Measurements from ENCODE around the gene NTM. TPM values are rescaled to one million over a fixed set of nuclear protein-coding genes. Genes with fewer than 3 reads are reported as not detected.

The NTM gene
- total and polyA plus RNA-seq, 2 donors (not counting 3 experiments of a cell fraction or from before 2014, with no cell fraction given), result 1.00 to 1.1 TPM

GRCh38 chr11:131328843-131329242 is 41.6 kb upstream of the NTM start:
- H4K20me1 ChIP-seq (replicated peaks; ENCODE audit: control insufficient read depth, extremely low read depth, insufficient read depth, low read length), result no peaks in the 10 kb centered on the region
- CTCF ChIA-PET, result no interaction called here
- BruUV-seq (replicated peaks), result no TSS peak
- no peak overlapping the region for H3K9ac ChIP-seq (replicated peaks; ENCODE audit: extremely low read depth, insufficient read depth, low read length)
- H3K4me1 ChIP-seq (ENCODE audit: control insufficient read depth, extremely low read depth, insufficient read depth, low read length), result no peaks in the 10 kb centered on the region
- DNase-seq (ENCODE audit: low read depth, low spot score), result no peak
- H3K27ac ChIP-seq (ENCODE audit: insufficient read depth, low read depth, low read length), result no peak overlapping the region
- no peak for FAIRE-seq
- POLR2A ChIA-PET, result no interaction called here
- TF ChIP-seq GATA2 (IDR thresholded peaks at IDR 0.05; ENCODE audit: insufficient read depth, insufficient read length, low read depth, low read length), result no peak
- no peak for TF ChIP-seq CTCF (IDR thresholded peaks at IDR 0.05; ENCODE audit: extremely low read depth in 1 of 2, insufficient read depth in 1 of 2, low read depth in 1 of 2, low read length in 2 of 2)
- no peak for TF ChIP-seq FOS (IDR thresholded peaks at IDR 0.05; ENCODE audit: borderline replicate concordance, insufficient read depth, low read length)
- no peak for TF ChIP-seq MYC (IDR thresholded peaks at IDR 0.05; ENCODE audit: low read depth, low read length)
- no peak for TF ChIP-seq POLR2A (IDR thresholded peaks at IDR 0.05; ENCODE audit: low read depth, low read length)
- no peak for TF ChIP-seq EZH2 (IDR thresholded peaks at IDR 0.05; ENCODE audit: borderline replicate concordance, low read depth, low read length, severe bottlenecking)
- no peaks in the 10 kb centered on the region for H3K9me1 ChIP-seq (replicated peaks; ENCODE audit: control insufficient read depth, extremely low read depth, insufficient read depth, low read length)
- H3K79me2 ChIP-seq (ENCODE audit: control insufficient read depth, insufficient read depth, low read length), result no peaks in the 10 kb centered on the region
- dilution Hi-C loops (cut with MboI; ENCODE audit: extremely low pct_ligation_motif_present, low sequenced_read_pairs) (no loop called here), intact Hi-C loops (cut with micrococcal nuclease) (no loop called here)
- H3K36me3 ChIP-seq (ENCODE audit: control insufficient read depth in 2 of 2, extremely low read depth in 1 of 2, insufficient read depth in 2 of 2, low read length in 2 of 2), result no peaks in the 10 kb centered on the region
- H3K4me2 ChIP-seq (ENCODE audit: insufficient read depth, low read length), result no peak overlapping the region
- no peaks in the 10 kb centered on the region for H3K27me3 ChIP-seq (ENCODE audit: control insufficient read depth in 2 of 2, insufficient read depth in 2 of 2, low read length in 2 of 2)
- H3K9me3 ChIP-seq (replicated peaks; ENCODE audit: control insufficient read depth, insufficient read depth, low read length), result no peaks in the 10 kb centered on the region
- H3K4me3 ChIP-seq (replicated peaks in 1 of 3; ENCODE audit: insufficient read depth in 1 of 3, low read depth in 1 of 3, low read length in 3 of 3), result no peak overlapping the region
- H2AFZ ChIP-seq (ENCODE audit: low read depth, low read length), result no peak overlapping the region

GRCh38 chr11:131331010-131331409 is 39.4 kb upstream of the NTM start:
- no peaks in the 10 kb centered on the region for H3K36me3 ChIP-seq (ENCODE audit: control insufficient read depth in 2 of 2, extremely low read depth in 1 of 2, insufficient read depth in 2 of 2, low read length in 2 of 2)
- FAIRE-seq (no peak), DNase-seq (ENCODE audit: low read depth, low spot score) (no peak)
- intact Hi-C loops (cut with micrococcal nuclease) (no loop called here), dilution Hi-C loops (cut with MboI; ENCODE audit: extremely low pct_ligation_motif_present, low sequenced_read_pairs) (no loop called here)
- no peaks in the 10 kb centered on the region for H3K27me3 ChIP-seq (ENCODE audit: control insufficient read depth in 2 of 2, insufficient read depth in 2 of 2, low read length in 2 of 2)
- no peaks in the 10 kb centered on the region for H3K79me2 ChIP-seq (ENCODE audit: control insufficient read depth, insufficient read depth, low read length)
- POLR2A ChIA-PET, result no interaction called here
- BruUV-seq (replicated peaks), result no TSS peak
- no peak overlapping the region for H3K4me3 ChIP-seq (replicated peaks in 1 of 3; ENCODE audit: insufficient read depth in 1 of 3, low read depth in 1 of 3, low read length in 3 of 3)
- H3K27ac ChIP-seq (ENCODE audit: insufficient read depth, low read depth, low read length), result no peak overlapping the region
- no peak for TF ChIP-seq CTCF (IDR thresholded peaks at IDR 0.05; ENCODE audit: extremely low read depth in 1 of 2, insufficient read depth in 1 of 2, low read depth in 1 of 2, low read length in 2 of 2)
- no peak for TF ChIP-seq MAX (IDR thresholded peaks at IDR 0.05; ENCODE audit: insufficient read depth, insufficient read length)
- TF ChIP-seq POLR2A (IDR thresholded peaks at IDR 0.05; ENCODE audit: low read depth, low read length), result no peak
- TF ChIP-seq EZH2 (IDR thresholded peaks at IDR 0.05; ENCODE audit: borderline replicate concordance, low read depth, low read length, severe bottlenecking), result no peak
- no peak for TF ChIP-seq JUN (IDR thresholded peaks at IDR 0.05; ENCODE audit: borderline replicate concordance, insufficient read depth, insufficient read length, low read depth)
- TF ChIP-seq GATA2 (IDR thresholded peaks at IDR 0.05; ENCODE audit: insufficient read depth, insufficient read length, low read depth, low read length), result no peak
- TF ChIP-seq FOS (IDR thresholded peaks at IDR 0.05; ENCODE audit: borderline replicate concordance, insufficient read depth, low read length), result no peak
- no peak for TF ChIP-seq POLR2AphosphoS5 (IDR thresholded peaks at IDR 0.05; ENCODE audit: insufficient read depth, low read depth, low read length)
- no peak for TF ChIP-seq MYC (IDR thresholded peaks at IDR 0.05; ENCODE audit: low read depth, low read length)
- no peak overlapping the region for H3K9ac ChIP-seq (replicated peaks; ENCODE audit: extremely low read depth, insufficient read depth, low read length)
- no peaks in the 10 kb centered on the region for H4K20me1 ChIP-seq (replicated peaks; ENCODE audit: control insufficient read depth, extremely low read depth, insufficient read depth, low read length)
- H2AFZ ChIP-seq (ENCODE audit: low read depth, low read length), result no peak overlapping the region
- H3K9me1 ChIP-seq (replicated peaks; ENCODE audit: control insufficient read depth, extremely low read depth, insufficient read depth, low read length), result no peaks in the 10 kb centered on the region
- CTCF ChIA-PET, result no interaction called here
- no peak overlapping the region for H3K4me2 ChIP-seq (ENCODE audit: insufficient read depth, low read length)
- no peaks in the 10 kb centered on the region for H3K9me3 ChIP-seq (replicated peaks; ENCODE audit: control insufficient read depth, insufficient read depth, low read length)
- H3K4me1 ChIP-seq (ENCODE audit: control insufficient read depth, extremely low read depth, insufficient read depth, low read length), result no peaks in the 10 kb centered on the region

Measured in endothelial cell of umbilical vein (primary cell).